ENCODE results near the gene SLC2A13.

Gene SLC2A13

GRCh38 chr12:40028296-40028695 is 77.6 kb downstream of the SLC2A13 start:
- H3K4me3 ChIP-seq (ENCODE audit: low read depth, low read length) = no peak overlapping the region
- no peak for DNase-seq
- no peak overlapping the region for H3K27ac ChIP-seq
- no peaks in the 10 kb centered on the region for H3K27me3 ChIP-seq (replicated peaks)
- no peak for TF ChIP-seq CTCF (IDR thresholded peaks at IDR 0.05; ENCODE audit: low read depth, low read length, missing control alignments)
- no peaks in the 10 kb centered on the region for H3K36me3 ChIP-seq (replicated peaks)
- in situ Hi-C loops (cut with HindIII; ENCODE audit: low pct_ligation_motif_present, low sequenced_read_pairs) = no loop called here

- H3K27ac ChIP-seq = no peak overlapping the region
- H3K4me3 ChIP-seq (ENCODE audit: low read depth, low read length) = no peak overlapping the region
- DNase-seq = no peak
- no peak for TF ChIP-seq CTCF (IDR thresholded peaks at IDR 0.05; ENCODE audit: low read depth, low read length, missing control alignments)
- in situ Hi-C loops (cut with HindIII; ENCODE audit: low pct_ligation_motif_present, low sequenced_read_pairs) = no loop called here
- no peaks in the 10 kb centered on the region for H3K36me3 ChIP-seq (replicated peaks)
- H3K27me3 ChIP-seq (replicated peaks) = no peaks in the 10 kb centered on the region
Measured at GRCh38 chr12:40022850-40023249, 83.0 kb downstream of the SLC2A13 start.

GRCh38 chr12:40020261-40020691 is 85.6 kb downstream of the SLC2A13 start:
- no peaks in the 10 kb centered on the region for H3K27me3 ChIP-seq (replicated peaks)
- H3K36me3 ChIP-seq (replicated peaks) = no peaks in the 10 kb centered on the region
- no peak overlapping the region for H3K4me3 ChIP-seq (ENCODE audit: low read depth, low read length)
- no peak overlapping the region for H3K27ac ChIP-seq
- no peak for TF ChIP-seq CTCF (IDR thresholded peaks at IDR 0.05; ENCODE audit: low read depth, low read length, missing control alignments)
- no peak for DNase-seq
- in situ Hi-C loops (cut with HindIII; ENCODE audit: low pct_ligation_motif_present, low sequenced_read_pairs) = no loop called here

GRCh38 chr12:40017488-40017887 is 88.4 kb downstream of the SLC2A13 start:
- Histone ChIP-seq H3K27me3 (replicated peaks) (no peaks in the 10 kb centered on the region), H3K27ac (no peak overlapping the region), H3K4me3 (ENCODE audit: low read depth, low read length) (no peak overlapping the region), H3K36me3 (replicated peaks) (no peaks in the 10 kb centered on the region)
- in situ Hi-C loops (cut with HindIII; ENCODE audit: low pct_ligation_motif_present, low sequenced_read_pairs) = no loop called here
- DNase-seq = no peak
- TF ChIP-seq CTCF (IDR thresholded peaks at IDR 0.05; ENCODE audit: low read depth, low read length, missing control alignments) = no peak

DNA sequence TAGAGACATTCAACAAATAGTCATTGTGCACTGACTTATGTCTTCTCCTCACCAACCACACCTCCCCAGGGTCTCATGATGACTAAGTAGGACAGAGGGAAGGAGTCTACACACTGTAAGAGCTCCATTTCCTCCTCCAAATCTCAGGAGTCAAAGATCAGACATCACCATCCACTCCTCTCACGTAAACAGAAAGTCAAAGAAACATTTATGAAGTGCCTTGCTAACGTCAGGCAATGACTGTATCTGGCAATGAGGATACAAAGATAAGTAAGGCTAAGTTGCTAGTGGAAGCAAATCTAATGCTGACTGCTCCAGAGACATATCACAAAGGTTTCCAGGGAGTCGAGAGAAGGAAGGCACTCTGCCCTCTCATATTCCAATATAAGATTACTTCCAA is 88.9 kb downstream of the SLC2A13 start:
- H3K27me3 ChIP-seq (replicated peaks) = no peaks in the 10 kb centered on the region
- H3K4me3 ChIP-seq (ENCODE audit: low read depth, low read length) = no peak overlapping the region
- in situ Hi-C loops (cut with HindIII; ENCODE audit: low pct_ligation_motif_present, low sequenced_read_pairs) = no loop called here
- no peaks in the 10 kb centered on the region for H3K36me3 ChIP-seq (replicated peaks)
- peak; percentile 51 for DNase-seq
- no peak overlapping the region for H3K27ac ChIP-seq
- TF ChIP-seq CTCF (IDR thresholded peaks at IDR 0.05; ENCODE audit: low read depth, low read length, missing control alignments) = no peak

DNA sequence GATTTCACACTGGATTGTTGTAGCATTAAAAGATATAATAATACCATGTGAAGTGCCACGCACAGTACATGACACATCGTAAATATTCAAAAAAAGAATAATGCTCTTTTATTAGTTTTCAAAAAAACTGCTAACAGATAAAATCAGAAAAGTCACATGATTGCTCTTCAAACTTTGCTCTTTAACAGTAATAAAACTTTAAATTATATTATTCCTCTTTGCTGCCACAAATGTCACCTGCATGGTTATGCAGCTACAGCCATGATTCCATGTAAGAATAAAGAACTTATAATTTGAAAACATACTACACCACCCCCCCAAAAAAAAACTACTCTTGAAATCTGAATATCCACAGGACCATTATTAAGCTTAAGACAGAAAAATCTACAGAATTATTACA is 90.0 kb downstream of the SLC2A13 start:
- in situ Hi-C loops (cut with HindIII; ENCODE audit: low pct_ligation_motif_present, low sequenced_read_pairs) = no loop called here

More for the DNA sequence above, 90.0 kb downstream of the SLC2A13 start:
- Histone ChIP-seq H3K27me3 (replicated peaks) (no peaks in the 10 kb centered on the region), H3K36me3 (replicated peaks) (no peaks in the 10 kb centered on the region), H3K4me3 (ENCODE audit: low read depth, low read length) (no peak overlapping the region), H3K27ac (no peak overlapping the region)
- no peak for DNase-seq
- no peak for TF ChIP-seq CTCF (IDR thresholded peaks at IDR 0.05; ENCODE audit: low read depth, low read length, missing control alignments)
